ENCODE data around the gene TF.

TF gene

DNA sequence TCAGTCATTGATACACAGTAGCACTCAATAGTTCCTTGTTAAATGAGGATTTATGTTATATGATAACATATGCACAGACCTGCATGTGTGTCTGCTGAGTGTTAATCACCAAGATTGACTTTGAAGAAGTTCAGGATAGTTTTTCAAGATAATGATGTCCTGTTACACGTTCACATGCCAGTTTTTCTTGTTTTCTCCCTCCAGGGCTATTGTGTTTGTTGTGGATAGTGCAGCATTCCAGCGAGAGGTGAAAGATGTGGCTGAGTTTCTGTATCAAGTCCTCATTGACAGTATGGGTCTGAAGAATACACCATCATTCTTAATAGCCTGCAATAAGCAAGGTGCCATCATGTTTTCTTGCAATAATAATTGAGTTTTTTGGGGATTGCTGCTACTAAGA, 69.2 kb downstream of the TF start:
- DNase-seq (ENCODE audit: low spot score) = no peak

DNA sequence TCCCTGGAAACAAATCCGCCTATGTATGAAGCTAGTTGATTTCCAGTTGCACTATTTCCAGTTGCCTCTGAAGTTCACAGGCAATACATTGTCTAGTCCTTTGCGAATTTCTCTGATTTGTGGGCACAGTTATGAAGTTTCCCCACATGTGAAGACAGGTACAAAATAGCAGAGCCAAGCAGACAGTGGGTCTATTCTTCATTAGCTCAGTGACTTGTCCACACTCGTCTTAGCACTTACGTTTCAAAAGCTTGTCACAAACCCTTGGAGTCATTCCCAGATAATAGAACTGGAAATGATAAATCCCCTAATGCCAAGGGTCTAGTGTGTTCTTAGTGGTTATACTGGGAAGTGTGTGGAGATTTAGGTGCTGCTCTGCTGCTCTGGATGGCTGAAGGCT, 73.9 kb downstream of the TF start:
- no peak for DNase-seq (ENCODE audit: low spot score)

DNA sequence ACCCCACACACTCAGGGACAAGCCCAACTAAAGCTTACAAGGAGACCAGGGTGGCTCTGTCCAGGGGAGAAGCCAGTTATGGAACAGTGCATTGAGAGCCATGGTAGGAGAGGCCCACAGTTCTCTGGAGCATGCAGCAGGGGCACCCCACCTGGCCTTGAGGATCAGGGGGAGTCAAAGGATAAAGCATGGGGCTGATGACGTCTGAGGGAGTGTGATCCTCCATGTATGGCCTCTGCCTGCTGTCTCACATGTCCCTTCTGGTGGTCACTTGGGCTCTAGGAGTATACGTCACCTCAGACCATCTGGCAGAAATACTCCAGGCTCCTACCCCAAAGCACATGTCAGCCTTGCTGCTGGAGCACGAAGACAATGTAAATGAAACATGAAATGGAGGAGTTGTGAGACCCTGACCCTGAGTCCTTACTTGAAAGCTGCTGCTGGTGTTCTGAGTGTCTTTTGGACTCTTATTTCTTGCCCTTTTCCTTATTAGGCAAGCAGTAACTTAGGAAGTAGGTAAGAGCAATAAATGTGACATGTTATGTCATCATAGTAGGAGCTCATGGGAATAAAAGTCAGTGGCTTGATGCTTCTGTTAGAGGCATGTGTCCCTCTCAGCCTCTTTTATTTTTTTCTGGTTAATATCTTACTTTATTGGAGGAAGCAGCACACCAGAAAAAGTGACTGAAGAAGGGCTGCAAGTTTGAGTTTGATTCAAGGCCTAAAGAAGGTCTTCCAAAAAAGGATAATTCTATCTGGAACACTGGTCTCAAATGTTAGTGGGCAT, 74.9 kb downstream of the TF start:
- no peak for DNase-seq (ENCODE audit: low spot score)

DNA sequence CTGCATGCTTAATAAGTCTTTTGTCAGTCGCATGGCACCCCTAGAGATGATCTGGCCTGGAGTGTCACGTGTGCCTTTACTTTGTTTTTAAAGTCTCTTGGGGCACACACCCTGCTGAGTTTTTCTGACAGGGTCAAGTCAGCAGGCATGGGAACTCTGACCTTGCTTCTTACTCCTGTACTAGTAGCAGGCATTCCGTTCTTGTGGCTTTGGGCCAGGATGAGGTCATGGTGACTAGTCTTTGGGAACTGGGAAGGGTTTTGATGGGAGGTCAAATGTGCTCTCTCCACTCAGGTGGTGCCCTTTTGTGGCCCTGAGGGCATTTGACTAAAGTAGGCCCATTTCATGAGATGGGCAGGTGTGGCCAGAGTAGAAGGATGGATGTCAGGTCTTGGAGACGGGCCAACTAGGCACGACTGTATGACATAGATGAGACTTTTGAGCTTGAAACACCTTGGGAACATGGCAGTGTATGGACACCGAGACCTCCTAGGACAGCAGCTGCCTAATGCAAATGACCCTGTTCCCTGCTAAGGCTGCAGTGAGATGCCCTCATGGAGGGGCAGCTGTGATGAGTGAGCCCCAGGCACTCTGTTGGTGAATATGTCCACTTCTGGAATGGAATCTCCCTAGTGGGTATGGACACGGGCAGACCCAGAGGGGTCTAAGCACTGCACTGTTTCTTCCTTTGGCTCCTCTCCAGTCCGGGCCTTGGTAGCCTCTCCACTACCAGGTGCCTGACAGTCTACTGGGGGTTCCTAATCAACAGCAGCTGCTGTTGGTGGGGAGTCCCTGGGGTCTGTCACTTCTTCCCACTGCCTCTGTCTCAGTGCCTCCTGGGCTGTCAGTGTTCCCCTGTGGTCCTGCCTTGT, 75.8 kb downstream of the TF start:
- peak; percentile 46 for DNase-seq (ENCODE audit: low spot score)

DNA sequence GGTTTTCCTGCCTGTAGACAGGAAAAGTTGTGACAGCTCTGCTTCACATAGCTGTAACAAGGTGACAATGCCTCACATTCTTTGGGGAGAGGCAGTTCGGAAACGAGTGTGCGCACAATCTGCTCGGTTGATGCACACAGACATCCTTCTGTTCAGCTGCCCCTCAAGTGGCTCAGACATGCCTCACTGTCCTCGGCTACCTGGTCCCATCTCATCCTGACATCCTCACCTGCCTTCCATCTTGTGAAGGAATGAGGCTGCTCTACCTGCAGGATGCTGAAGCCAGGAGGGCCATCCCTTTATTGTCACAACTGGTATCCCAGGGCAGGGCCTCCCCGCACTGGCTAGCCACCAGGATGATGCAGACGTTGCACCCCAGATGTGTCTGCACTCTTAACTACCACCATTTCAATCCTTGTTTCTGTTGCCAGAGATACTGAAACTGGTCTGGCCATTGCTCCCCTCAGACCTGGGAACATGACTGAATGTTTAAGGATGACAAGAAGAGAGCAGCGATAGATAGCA, 78.8 kb downstream of the TF start:
- DNase-seq (ENCODE audit: low spot score) = no peak

DNA sequence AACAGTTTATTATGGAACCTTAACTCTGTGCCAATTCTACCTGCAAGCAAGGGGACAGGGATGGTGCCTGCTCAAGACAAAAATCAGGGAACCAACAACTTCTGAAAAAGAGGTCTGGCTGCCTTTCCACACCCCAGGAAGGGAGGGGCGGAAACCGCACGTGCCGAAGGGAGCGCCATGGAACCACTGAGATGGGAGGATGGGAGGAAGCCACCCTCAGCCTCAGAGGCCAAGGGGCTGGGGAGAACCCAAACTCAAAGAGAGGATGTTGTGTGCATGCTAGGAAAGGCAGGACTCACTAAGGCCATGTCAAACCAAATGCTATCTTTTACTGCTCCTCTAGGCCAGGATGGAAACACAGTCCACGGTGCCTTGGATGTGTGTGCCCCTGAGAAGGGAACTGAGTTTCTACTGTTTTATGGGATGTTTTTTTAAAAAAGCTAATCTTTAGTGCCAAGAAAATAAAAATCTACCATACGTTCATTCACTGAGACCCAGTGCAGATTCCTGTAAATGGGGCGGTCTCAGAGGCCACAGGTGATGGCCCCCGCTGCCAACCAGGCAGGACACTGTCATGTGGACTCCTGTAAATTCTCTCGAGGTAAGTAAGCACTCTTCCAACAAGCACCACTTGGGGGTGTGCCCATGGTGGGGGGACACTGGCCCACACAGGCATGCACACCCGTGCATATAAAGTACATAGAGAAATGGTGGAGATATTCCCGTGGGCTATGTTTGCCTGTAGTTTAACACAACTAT, 80.0 kb downstream of the TF start:
- DNase-seq (ENCODE audit: low spot score) = no peak

DNA sequence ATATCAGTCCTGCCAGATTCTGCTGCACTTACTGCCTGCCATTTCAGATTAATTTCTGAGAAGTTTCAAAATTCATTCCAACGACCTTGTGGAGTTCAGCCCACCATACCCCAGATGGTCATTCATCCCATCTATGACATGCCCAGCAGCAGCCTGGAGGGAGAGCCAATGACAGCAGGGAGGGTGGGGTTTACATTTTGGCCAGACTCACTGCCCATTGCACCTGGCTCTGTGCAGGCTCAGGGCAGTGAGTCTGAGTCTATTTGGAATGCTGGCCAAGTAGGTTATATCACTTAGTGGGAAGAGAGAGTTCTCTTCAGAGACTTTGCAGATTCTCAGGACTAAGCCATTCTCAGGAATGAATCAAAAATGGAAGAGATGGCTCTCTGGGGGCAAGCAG, 80.9 kb downstream of the TF start:
- no peak for DNase-seq (ENCODE audit: low spot score)

DNA sequence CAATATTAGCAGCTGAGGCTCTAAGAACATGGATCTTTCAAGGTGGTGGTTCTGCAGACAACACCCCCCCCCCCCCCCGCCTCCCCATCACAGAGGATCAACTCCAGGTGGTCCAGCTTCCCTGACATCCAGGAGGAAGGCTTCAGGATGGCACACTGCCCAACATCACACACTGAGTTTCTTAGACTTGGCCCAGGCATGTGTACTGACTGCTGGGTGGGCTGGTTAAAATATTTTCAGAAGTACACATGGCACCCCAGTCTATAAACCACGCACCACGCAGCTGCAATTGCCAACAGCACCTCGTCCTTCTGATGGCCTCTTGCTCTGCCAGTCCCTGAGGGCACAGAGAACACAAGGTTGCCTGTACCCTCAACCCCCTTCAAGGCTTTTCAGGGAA, 81.5 kb downstream of the TF start:
- DNase-seq (ENCODE audit: low spot score) = no peak

DNA sequence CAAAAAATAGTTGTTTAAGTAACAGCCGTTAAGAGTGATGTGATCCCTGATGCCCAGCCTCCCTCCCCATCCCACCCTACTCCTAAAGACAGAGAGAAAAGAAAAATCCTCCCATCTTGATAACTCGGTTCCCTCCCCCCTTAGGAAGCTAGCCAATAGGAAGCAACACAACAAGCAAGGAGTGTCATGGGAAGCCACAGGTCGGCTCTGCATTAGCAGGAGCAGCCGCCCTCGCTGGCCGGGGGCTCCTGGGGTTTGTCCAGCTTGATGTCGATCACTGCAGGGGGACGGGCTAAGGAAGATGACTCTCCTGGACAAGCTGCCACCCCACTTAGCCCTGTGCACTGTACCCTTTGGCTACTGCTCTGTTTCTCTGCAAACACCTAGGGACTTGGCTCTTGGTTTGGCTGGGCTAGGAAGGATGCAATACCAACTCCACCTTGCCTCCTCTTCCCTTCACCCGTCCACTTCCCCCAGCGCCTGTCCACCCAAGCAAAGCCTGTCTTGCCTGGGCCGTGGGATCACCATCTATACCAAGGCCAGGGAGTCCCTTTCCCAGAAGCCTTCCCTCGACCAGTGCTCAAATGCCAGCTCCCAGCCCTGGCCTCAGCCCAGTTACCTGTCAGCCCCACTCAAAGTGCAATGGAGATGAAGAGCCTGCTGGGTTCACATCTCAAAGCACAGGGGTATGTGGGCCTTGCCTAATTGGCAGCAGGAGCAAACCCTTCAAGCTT, 82.5 kb downstream of the TF start:
- no peak for DNase-seq (ENCODE audit: low spot score)

DNA sequence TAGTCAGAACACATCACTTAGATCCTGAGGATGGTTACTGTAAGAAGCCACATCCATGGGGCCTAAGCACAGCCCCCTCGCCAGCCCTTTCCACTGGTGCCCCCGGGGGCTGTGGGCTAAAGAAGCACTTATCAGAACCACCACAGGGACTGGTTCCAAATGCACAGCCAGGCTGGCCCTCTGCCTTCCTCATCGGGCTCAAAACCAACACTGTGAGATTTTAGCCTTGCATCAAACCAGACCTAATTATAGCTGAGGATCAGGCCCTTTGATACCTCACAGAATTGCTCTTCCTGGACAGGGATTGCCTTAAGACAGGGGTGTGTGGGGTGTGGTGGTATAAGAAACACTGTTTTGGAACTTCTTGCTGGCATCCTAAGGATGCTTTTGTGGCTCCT, 83.1 kb downstream of the TF start:
- DNase-seq (ENCODE audit: low spot score) = no peak

DNA sequence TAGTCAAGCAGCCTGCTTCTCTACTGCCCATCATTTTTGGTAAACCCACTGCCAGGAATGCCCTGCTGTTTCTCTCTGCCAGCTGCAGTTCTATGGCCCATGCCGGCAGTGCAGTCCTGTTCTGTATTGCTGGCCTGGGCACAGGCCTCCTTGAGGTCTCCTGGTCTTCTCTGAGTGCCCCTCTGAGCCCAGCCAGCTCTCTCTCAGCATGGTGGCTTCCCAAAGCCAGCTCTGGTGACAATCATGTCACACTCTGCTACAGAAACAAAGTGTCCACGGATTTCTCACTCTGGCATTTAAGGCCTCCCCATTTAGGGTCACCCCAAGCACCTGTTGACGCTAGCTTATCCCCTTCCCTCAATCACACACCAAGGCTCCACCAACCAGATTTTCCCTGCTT, 83.9 kb downstream of the TF start:
- DNase-seq (ENCODE audit: low spot score) = no peak

DNA sequence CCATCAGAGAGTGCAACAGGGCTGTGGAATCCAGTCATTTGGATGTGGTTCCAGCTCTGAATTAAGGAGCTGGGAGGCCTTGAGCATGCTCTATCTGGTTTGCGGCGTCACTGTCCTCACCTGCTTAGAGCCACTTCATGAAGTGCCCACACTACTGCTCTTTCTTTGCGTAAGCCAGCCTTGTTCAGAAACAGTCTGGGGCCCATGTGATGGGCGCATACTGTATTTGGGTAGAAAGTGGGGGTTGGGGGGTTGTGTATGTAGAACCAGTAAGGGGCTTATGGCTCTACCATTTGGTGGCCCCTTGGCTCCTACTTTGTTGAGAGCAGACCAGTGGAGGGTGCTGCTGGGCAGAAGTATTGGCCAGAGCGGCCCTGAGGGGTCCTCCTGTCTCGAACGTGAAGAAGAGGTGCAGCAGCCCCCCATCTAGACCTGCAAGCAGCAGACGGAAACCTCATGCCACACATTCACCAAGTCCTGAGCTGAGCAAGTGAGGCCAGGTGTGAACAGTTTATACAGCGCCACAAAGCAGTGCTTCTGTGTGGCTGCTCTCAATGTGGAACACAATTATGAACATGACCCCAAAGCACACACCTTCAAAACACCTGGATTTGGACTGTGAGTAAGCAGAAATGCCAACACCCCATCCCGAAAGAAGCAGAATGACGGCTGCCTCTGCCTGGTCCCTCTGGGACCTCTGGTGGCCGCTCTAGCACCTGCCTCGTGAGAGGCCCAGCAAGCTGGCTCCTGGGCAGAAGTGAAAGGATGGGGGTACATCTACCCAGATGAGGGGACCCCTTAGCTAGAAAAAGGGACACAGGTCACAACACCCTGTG, 86.0 kb downstream of the TF start:
- DNase-seq (ENCODE audit: low spot score) = no peak

DNA sequence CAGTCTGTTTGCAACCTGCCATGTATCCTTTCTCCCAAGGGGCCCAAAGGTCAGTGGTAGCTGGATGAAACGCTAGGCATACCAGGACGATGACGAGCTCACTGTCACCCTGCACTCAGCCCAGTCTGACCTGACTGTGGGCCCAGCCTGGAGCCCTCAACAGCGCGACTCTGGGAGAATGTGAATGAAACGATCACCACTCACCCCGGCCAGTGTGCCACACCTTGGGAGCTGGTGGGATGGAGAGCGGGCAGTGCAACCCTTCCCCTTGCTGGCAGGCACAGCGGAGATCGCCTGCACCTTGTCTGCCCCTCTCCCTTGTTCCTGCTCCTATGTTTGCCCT, 86.6 kb downstream of the TF start:
- DNase-seq (ENCODE audit: low spot score) = no peak

DNA sequence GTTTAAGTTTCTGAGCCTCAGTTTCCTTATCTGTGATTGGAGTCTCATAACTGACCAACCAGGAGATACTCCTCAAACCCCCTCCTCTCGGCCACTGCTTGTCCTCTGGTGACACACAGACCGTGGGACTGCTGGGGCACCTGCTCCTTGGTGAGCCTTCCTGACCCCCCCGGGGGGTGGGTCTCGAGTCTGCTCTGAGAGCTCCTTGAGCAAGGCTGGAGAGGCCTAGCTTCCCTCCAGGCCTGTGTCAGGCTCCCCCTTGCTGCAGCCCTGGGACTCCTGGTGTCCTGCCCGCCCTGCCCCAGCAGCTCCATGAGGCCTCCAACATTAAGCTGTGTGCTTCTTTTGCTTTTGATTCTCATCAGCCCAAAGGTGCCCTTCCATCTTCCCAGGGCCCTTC, 87.1 kb downstream of the TF start:
- DNase-seq (ENCODE audit: low spot score) = no peak

DNA sequence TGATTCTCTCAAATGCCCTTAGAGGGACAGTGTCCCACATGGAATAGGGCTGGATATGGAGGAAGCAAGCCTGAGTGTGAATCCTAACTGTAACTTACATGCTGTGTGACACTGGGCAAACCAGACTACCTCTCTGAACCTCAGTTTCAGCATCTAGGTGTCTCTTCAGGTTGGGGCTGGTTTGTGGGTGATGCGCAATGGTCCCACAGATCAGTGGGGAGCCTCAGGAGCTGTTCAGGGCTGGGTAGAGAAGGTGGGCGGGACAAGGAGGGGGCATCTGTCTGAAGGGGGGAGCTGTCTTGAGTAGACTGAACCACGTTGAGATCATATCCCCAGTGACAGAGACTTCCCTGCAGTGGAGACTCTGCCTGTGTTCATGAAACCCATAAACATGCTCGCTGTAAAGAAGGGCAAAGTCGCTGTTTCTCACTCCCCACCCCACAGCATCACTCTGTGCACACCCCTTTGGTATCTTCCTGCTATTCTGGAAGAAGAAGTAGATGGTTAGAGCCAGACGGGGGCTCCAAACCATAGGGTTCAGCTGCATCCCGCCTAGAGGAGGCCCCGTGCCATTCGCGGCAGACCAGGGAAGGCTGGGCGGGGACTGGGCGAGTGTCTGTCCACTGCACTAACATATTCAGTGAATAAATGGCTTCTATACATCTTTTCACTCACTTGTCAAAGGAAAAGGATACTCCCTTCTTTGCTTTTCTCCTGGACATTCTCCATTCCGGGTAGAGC, 87.9 kb downstream of the TF start:
- no peak for DNase-seq (ENCODE audit: low spot score)

DNA sequence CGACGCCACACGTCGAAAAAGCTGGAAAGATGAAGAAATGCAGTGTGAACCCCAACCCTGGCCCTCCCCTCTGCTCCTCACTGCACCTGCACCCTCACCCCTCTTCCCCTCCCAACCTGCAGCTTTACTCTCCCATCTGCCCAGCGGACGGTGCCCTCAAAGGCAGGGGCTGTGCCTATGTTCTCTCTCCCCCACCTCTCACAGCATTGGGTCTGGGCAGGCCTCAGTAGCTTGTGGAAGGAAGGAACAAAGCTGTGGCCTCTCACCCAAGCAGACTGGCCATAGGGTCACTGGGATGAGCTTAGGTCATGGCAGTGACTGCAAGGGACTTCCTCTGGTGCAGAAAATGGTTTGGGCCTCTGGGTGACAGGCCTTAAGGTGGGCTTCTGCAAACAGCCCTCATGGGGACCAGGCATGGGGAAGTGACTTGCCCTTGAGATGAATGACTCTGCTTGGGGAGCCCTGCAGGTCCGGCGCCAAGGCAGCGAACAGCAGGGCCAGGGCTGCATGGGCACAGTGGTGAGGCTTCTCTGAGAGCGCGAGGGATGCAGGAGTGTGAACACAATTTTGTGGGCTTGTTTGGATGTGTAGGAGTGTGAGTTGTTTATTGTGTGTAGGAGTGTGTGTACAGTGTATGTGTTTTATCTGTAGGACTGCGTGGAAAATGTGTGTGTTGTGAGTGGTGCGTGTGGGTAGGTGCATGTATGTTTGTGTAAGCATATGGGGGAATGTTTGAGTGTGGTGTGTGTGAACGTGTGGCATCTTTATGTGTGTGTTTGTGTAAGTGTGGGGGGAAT, 88.6 kb downstream of the TF start:
- DNase-seq (ENCODE audit: low spot score) = no peak

DNA sequence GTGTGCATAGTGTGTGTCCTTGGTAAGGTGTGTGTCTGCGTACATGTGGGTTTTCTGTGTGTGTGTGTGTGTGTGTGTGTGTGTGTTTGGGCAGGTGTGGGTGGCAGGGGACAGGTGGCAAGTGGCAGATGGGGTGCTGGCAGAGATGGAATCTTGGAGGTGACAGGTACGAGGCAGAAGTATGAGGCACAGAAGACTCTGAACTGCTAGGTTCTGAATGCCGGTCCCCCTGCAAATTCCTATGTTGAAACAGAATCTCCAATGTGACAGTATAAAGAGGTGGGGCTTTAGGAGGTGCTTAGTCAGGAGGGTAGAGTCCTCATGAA, 89.2 kb downstream of the TF start:
- no peak for DNase-seq (ENCODE audit: low spot score)

DNA sequence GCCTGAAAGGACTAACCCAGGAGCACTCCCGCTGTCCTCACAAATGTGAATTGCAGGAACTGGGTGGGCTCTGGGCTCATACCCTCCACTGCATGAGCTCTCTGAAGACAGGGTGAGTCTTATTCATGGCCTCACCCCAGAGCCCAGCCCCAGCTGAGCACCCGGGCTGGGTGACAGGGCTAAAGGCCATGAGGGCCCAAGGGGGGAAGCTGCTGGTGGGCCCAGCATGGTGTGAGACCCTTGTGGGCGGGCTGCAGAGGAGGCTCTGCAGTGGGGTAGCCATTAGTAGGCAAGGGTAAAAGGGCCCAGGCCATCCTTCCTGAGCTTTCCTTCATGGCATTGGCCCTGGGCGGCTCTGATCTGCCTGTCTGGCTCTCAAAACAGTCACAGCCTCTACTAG, 89.8 kb downstream of the TF start:
- DNase-seq (ENCODE audit: low spot score) = no peak

DNA sequence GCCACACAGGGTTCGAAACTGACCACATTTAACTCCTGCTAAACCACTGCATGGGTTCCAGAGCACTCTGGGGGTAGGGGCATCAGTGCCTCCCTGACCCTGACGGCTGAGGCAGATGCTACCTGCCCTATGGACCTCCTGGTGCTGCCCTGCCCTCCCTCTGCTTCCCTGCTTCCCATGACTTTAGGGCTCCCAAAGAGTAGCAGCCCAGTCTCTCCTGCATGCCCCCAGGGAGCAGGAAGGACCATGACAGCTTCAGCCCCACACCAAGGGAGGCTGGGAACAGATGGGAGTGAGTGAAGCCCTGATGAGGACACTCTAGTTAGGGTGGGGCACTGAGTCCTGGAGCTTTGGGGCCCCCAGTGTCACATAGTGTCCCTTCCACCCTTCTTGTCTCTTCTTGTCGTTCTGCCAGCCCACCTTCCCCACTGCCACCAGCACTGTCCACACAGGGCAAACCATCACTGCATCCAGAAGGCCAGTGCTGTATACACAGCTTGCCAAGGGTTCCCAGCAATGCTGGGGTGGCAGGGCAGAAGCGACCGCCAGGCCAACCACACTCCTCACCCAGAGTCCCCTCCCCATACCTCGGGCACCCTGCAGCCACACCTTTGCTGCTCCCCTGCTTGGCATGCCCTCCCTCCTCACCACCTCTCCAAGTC, 90.4 kb downstream of the TF start:
- DNase-seq (ENCODE audit: low spot score) = no peak
